ENCODE measurements around the gene TPPP3. TPM values are rescaled to one million over a fixed set of nuclear protein-coding genes. Genes with fewer than 3 reads are reported as not detected.
A peak's percentile ranks its signal among the peaks of the same experiment; 100 is the strongest.

Gene TPPP3
- total and polyA plus RNA-seq, 9 of the 15 experiments (the other 6 are each of a cell fraction or from before 2014, with no cell fraction given): 0.13 to 0.50 (median 0.36) TPM; not detected in 2

DNA sequence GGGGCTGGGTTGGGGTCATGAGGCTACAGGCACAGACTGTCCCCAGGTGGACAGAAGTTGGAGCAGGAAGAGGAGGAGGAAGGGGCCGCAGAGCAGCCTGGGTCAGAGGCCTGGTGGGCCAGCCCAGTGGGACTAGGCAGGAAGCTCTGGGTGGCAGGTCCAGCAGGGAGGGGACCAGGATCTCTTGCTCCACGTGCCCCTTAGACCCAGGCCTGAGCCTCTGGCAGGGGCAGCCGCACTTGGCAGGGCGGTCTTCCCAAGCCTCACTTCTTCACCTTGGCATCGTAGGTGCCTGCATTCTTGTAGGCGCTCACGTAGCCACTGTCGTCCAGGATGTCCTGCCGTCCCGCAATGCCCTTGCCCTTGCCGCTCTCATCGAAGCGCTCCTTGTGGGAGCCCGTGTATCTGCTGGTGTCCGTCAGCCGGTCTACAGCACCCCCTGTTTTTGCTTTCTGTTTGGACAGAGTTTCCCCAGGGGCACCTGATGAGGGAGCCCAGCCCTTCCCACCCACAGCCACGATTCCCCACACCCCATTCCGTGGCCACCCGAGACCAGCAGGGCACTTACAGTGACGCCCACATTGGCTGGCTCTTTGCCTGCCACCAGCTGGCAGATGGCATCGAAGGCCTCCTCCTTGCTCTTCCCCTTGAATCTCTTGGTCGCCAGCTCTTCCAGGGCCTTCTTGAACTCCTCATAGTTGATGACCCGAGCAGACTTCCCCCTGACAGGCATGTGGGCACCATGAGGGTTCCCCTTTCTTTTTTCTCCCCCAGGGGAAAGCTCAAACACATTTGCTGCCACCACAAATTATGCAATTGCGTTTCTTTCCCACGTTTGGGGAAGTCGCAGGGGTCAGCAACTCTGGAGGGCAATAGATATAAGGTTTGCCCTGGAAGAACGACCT, 3.1 kb downstream of the TPPP3 start:
- intact Hi-C loops (cut with micrococcal nuclease): loop anchor here (10.0 kb wide), 1 partner anchor 45 kb away; no protein-coding TSS in a partner anchor
- peaks cover 0 to 49% of the 10 kb centered on the region in 2 experiments; a peak in 3 of 5 replicates for H3K4me1 ChIP-seq (replicated peaks in 1 of 2; ENCODE audit: control insufficient read depth in 2 of 2, insufficient read depth in 2 of 2, low read length in 2 of 2)
- no peaks in the 10 kb centered on the region for H4K20me1 ChIP-seq (replicated peaks; ENCODE audit: control insufficient read depth, insufficient read depth, low read length)
- no peak for FAIRE-seq
- no peak overlapping the region for H3K4me3 ChIP-seq
- no peaks in the 10 kb centered on the region for H3K36me3 ChIP-seq (ENCODE audit: control insufficient read depth, insufficient read depth, low read length)
- ChIA-PET POLR2A (no interaction called here), CTCF (ENCODE audit: low intra/inter-chr PET ratio) (no interaction called here)
- ATAC-seq: no peak
- 30% methylated on average over 27 of the region's 27 CpGs for WGBS (ENCODE audit: insufficient coverage, low coverage, missing lambda C conversion rate)
- no peak overlapping the region for H3K27ac ChIP-seq (ENCODE audit: extremely low read depth, low read depth, low read length)
- DNase-seq (ENCODE audit: extremely low read depth in 1 of 4, low spot score in 3 of 4): no peak
- in situ Hi-C loops (cut with MboI): no loop called here
- no peaks in the 10 kb centered on the region for H3K9me3 ChIP-seq (replicated peaks; ENCODE audit: control insufficient read depth, insufficient read depth, low read depth, low read length)
- BruUV-seq (replicated peaks): no TSS peak
- no peak overlapping the region for H3K4me2 ChIP-seq (ENCODE audit: insufficient read depth, low read length)
- H3K27me3 ChIP-seq (ENCODE audit: control insufficient read depth in 2 of 2, insufficient read depth in 2 of 2, low read length in 2 of 2): peaks cover 22 to 71% of the 10 kb centered on the region in 2 experiments
- no peak overlapping the region for H2AFZ ChIP-seq (ENCODE audit: low read depth, low read length)
- H3K79me2 ChIP-seq (ENCODE audit: control insufficient read depth, insufficient read depth, low read length): no peaks in the 10 kb centered on the region
- peak overlapping the region in 1 of 2 experiments; percentile 76; a peak in 2 of 4 replicates for H3K9ac ChIP-seq (ENCODE audit: insufficient read depth in 1 of 2, low read depth in 2 of 2, low read length in 2 of 2)
- no peaks in the 10 kb centered on the region for H3K9me1 ChIP-seq (ENCODE audit: control insufficient read depth, insufficient read depth, low read length)
- TF ChIP-seq, protein P1, sequence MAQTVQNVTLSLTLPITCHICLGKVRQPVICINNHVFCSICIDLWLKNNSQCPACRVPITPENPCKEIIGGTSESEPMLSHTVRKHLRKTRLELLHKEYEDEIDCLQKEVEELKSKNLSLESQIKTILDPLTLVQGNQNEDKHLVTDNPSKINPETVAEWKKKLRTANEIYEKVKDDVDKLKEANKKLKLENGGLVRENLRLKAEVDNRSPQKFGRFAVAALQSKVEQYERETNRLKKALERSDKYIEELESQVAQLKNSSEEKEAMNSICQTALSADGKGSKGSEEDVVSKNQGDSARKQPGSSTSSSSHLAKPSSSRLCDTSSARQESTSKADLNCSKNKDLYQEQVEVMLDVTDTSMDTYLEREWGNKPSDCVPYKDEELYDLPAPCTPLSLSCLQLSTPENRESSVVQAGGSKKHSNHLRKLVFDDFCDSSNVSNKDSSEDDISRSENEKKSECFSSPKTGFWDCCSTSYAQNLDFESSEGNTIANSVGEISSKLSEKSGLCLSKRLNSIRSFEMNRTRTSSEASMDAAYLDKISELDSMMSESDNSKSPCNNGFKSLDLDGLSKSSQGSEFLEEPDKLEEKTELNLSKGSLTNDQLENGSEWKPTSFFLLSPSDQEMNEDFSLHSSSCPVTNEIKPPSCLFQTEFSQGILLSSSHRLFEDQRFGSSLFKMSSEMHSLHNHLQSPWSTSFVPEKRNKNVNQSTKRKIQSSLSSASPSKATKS (CRISPR knock-in tag; IDR thresholded peaks at IDR 0.05): no peak
- TF ChIP-seq, protein P2, sequence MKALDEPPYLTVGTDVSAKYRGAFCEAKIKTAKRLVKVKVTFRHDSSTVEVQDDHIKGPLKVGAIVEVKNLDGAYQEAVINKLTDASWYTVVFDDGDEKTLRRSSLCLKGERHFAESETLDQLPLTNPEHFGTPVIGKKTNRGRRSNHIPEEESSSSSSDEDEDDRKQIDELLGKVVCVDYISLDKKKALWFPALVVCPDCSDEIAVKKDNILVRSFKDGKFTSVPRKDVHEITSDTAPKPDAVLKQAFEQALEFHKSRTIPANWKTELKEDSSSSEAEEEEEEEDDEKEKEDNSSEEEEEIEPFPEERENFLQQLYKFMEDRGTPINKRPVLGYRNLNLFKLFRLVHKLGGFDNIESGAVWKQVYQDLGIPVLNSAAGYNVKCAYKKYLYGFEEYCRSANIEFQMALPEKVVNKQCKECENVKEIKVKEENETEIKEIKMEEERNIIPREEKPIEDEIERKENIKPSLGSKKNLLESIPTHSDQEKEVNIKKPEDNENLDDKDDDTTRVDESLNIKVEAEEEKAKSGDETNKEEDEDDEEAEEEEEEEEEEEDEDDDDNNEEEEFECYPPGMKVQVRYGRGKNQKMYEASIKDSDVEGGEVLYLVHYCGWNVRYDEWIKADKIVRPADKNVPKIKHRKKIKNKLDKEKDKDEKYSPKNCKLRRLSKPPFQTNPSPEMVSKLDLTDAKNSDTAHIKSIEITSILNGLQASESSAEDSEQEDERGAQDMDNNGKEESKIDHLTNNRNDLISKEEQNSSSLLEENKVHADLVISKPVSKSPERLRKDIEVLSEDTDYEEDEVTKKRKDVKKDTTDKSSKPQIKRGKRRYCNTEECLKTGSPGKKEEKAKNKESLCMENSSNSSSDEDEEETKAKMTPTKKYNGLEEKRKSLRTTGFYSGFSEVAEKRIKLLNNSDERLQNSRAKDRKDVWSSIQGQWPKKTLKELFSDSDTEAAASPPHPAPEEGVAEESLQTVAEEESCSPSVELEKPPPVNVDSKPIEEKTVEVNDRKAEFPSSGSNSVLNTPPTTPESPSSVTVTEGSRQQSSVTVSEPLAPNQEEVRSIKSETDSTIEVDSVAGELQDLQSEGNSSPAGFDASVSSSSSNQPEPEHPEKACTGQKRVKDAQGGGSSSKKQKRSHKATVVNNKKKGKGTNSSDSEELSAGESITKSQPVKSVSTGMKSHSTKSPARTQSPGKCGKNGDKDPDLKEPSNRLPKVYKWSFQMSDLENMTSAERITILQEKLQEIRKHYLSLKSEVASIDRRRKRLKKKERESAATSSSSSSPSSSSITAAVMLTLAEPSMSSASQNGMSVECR (CRISPR knock-in tag; IDR thresholded peaks at IDR 0.05): no peak
- TF ChIP-seq FOXA1 (IDR thresholded peaks at IDR 0.05; ENCODE audit: borderline replicate concordance) (no peak), ETV5 (CRISPR knock-in tag; IDR thresholded peaks at IDR 0.05; ENCODE audit: low read depth) (no peak), KLF16 (IDR thresholded peaks at IDR 0.05) (no peak), TBP (optimal IDR thresholded peaks at IDR 0.05; ENCODE audit: low read depth, low read length) (no peak), KAT8 (IDR thresholded peaks at IDR 0.05; ENCODE audit: low read depth) (no peak), FOXJ3 (CRISPR knock-in tag; IDR thresholded peaks at IDR 0.05) (no peak), NRF1 (conservative IDR thresholded peaks at IDR 0.05 in 1 of 2, IDR thresholded peaks at IDR 0.05 in 1 of 2) (no peak), IRF2 (CRISPR knock-in tag; IDR thresholded peaks at IDR 0.05) (no peak), CBX2 (IDR thresholded peaks at IDR 0.05; ENCODE audit: insufficient read depth, low read length, poor library complexity, severe bottlenecking) (no peak), KLF10 (CRISPR knock-in tag; IDR thresholded peaks at IDR 0.05) (no peak), CHCHD3 (CRISPR knock-in tag; IDR thresholded peaks at IDR 0.05) (no peak)
- TF ChIP-seq, protein P3, sequence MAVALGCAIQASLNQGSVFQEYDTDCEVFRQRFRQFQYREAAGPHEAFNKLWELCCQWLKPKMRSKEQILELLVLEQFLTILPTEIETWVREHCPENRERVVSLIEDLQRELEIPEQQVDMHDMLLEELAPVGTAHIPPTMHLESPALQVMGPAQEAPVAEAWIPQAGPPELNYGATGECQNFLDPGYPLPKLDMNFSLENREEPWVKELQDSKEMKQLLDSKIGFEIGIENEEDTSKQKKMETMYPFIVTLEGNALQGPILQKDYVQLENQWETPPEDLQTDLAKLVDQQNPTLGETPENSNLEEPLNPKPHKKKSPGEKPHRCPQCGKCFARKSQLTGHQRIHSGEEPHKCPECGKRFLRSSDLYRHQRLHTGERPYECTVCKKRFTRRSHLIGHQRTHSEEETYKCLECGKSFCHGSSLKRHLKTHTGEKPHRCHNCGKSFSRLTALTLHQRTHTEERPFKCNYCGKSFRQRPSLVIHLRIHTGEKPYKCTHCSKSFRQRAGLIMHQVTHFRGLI (CRISPR knock-in tag; IDR thresholded peaks at IDR 0.05): no peak

Data from K562 (cell line).